GM19239 (cell line): ENCODE results near the gene SLCO3A1.
"Not testable (repeated sequence)": the region's sequence is repeated elsewhere in the genome, so short reads cannot be mapped to it uniquely, and the experiment has no call there.

Source experiments
- DNase-seq: peaks from one replicate; pipeline ENCODE4 v3.0.0; 2011; ENCODE audit warnings: low spot score; ENCODE audit not compliant: insufficient read length
- FAIRE-seq: peaks from 2 replicates; lab custom pipeline; 2011; peaks lifted over from hg19 to GRCh38; lab: Jason Lieb, UNC

Gene SLCO3A1

DNA sequence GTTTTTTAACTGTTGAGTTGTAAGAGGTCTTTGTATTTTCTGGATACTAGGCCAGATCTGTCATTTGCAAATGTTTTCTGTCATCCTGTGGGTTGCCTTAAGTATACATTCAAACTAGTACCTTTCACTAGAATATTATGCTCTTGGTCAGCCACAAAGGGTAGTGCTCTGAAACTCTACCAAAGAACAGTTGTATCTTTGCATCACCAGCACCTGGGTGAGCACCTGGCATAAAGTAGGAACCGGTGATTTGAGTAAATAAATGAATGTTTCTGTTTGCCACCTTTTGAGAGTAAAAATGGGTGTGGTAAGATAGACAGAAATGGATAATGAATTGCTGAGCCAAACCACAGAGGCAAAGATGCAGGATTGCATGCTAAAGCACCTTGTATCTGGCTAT, 98.7 kb downstream of the SLCO3A1 start:
- no peak for DNase-seq
- no peak for FAIRE-seq

- FAIRE-seq (no peak), DNase-seq (no peak)
Measured at GRCh38 chr15:91953432-91953831, 99.9 kb downstream of the SLCO3A1 start.

DNA sequence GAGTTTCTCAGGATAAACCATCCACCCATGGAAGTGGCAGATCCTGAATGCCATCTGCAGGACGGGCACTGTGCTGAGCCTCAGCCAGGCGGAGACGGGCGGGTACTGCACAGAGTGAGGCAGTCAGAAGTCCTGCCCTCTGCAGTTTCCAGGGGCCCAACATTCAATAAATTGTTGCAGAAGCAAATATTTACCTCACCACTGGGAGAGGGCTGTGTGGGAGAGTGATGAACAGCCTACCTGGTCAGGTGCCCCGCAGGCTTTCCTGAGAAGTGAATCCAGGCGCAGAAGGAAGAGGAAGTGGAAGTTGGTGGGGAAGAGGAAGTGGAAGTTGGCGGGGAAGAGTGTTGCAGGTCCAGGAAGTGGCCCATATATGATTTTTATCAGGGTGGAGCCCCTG, 100.8 kb downstream of the SLCO3A1 start:
- no peak for DNase-seq
- FAIRE-seq: no peak

DNA sequence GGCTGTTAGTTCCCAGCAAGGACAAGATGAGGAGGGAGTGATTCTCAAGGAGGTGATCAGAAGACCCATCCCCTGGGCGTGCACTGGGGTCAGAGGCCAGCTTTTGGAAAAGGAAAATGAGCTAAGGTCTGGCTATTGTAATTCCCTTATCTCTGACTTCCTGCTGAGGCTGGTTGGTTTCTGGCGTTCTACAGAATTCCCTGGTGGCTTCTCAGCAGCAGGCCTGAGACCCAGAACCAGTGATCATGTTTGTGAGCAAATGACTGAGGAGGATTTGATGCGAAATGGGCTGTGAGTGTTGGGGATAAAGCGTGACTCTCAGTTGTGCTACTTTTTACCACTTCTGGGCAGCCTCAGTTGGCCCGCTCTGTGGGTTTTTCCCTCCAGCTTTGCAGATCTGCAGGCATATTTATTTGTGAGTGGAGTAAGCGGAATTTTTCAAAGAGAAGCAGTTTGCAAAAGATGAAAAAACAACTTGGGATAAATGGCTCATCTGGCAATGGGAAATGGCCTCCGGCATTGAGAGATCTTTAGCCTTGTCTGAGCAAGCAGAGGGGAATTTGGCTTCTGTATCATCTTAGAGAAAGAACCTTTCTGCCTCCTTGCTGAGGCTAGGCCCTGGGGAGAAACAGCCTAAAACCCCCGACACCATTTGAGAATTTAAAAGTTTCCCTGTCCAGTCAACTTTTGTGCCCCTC, 102.7 kb downstream of the SLCO3A1 start:
- FAIRE-seq (no peak), DNase-seq (no peak)

DNA sequence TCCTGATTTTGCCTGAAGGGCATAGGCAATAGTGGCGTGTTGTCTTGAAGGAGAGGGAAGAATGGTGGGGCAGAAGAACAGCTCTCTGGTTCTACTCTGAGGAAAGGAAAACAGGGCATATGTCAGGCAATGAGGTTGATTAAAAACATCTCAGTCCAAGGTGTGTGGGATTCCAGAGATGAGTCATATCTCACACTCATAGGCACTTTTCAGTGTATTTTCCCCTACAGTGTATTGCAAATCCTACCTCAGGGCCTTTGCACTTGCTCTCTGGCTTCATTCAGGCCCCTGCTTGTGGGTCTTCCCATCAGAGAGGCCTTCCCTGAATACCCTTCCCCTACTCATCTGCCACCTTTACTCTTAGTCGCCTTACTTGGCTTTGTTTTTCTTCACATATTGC, 107.8 kb downstream of the SLCO3A1 start:
- FAIRE-seq (no peak), DNase-seq (no peak)

GRCh38 chr15:91963747-91964146, 110.2 kb downstream of the SLCO3A1 start:
- DNase-seq, FAIRE-seq: not testable (repeated sequence)

DNA sequence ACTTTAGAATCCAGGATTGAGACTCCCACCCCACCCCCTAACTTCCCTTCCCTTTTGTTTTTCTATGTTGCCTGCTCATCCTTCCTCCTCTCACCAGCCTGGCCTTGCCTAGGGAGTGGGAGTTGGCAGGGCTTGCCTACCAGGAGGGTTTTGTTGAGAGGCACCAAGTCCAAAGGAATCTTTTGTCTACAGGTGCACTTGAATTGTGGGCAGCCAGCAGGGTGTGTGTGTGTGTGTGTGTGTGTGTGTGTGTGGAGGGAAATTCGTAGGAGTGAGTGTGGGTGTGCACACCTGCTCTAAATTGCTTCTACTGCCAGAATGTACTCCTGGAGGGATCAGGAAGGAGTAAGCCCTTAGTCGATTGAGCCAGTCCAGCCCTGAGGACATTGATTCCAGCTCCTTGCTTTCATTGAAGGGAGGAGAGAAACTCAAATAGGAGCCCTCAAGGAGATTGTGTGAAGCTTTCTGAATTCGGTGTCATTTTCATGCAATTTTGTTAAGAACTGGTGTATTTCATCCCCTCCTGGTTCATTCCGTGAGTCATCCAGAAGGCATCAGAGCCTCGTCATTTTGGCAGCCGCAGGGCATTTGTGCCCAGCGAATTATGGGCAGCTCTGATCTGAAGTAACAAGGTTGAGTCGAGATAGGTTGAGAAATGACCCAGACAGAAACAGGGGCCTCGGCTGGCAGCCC, 112.1 kb downstream of the SLCO3A1 start:
- DNase-seq (no peak), FAIRE-seq (no peak)

DNA sequence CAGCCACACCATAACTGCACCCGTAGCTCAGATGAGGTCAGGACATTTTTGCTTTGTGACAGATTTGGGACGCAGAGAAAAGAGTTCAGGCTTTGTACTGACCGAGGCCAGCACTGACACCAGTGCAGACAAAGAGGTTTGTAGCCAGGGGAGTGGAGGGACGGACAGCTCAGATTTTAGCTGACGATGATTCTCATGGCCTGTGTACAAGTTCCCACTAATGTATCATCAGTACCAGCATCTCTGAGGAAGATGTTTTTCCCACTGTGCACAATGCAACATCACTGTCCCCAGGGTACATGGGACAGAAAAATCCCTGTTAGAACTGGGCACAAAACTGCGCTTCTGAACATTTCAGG, 112.7 kb downstream of the SLCO3A1 start:
- FAIRE-seq (no peak), DNase-seq (no peak)

DNA sequence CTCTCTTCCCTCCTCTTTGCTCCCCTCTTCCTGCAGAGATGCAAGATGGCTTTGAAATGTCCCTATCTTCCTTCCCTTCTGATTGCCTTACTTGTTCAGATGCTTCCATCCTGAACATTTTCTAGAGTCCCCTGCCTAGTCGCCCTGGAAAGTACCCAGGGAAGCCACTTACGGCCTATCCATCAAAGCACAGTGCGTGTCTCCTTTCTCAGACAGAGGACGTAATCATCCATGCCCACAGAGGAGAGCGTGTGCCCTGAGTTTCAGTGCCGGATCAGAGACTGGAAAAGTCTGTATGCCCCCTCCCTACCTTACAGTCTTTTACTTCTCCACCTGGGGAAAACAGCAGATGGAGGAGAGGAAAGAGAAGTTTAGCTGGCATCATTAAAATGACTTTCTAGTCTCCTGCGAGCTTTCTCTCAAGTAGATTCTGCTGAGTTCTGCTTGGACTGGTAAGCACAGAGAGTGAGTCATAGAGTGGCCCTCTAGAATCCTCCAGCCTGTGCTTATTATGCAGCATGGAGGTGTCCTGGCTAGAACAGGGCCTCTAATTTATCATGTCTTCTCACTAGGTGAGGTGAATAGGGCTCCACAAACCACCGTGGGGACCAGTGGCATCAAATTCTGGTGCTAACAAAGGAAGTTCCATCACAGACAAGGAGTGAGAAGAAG, 114.6 kb downstream of the SLCO3A1 start:
- FAIRE-seq (no peak), DNase-seq (no peak)

DNA sequence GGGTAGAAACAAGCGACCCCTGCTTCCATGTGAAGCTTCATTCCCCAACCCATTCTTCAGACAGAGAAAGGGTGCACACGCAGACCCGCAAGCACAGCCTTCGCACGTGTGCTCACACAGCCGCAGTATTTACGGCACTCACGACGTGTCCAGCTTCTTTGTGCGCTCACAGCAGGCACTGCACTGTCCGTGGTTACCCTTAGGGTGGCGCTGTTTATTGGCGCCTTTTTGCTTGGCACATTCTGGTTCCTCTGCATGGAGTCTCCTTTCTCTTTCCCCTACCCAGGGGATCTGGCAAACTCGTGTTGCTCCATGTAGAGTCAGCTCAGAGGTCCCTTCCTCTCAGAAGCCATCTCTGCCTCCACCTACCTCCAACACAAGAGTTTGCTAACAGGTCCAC, 115.1 kb downstream of the SLCO3A1 start:
- no peak for DNase-seq
- no peak for FAIRE-seq

DNA sequence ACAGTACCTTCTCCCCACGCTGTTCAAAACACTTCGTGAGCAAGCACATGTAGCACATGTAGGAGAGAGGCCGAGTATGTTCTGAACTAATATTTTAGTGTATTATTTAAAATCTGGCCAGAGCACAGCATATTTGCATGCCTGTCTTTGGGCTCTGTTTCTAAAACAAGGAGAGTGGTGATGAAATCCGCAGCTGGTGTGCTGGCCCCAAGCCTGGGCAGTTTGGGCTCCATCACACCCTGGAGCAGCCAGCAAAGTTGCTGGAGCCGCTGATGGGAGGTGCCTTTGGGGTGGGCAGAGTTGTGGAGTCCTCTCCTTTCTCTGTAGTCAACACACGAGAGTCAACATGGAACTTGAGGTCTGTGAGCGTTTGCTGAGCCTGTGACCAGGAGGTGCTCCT, 116.6 kb downstream of the SLCO3A1 start:
- FAIRE-seq: no peak
- DNase-seq: no peak

DNA sequence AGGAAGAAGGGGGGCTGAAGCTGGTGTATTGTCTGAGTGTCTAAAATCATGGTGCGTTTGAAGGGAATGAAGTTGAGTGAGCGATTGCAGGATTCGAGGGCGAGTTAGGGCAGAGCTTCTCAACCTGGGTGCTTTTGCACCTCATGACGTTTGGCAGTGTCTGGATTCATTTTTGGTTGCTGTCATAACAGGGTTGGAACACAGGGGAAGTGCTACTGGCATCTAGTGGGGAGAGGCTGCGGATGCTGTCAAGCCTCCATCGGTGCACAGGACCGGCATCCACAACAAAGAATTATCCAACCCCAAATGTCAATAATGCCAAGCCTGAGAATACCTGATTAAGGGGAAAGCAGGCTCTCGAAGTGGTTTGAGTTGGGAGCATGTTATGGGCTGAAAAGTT, 120.0 kb downstream of the SLCO3A1 start:
- DNase-seq (no peak), FAIRE-seq (no peak)

DNA sequence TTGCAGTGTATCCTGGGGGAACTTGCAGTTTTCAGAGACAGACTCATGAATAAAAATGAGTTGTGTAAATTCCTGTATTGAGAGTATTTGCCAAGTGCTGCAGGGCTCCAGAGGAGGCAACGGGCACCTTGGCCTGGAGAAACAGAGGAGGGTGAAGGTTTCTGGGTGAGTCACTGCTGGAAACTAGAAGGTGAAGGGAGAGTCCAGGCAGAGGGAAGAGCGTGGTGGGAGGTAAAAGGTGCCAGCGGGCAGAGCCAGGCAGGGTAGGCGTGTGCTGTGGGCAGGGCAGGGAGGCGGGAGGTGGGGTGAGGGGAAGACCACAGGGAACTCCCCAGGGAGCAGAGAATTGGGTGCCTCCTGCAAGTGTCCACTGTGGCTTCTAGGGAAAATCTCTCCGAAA, 120.8 kb downstream of the SLCO3A1 start:
- FAIRE-seq (no peak), DNase-seq (no peak)

GRCh38 chr15:91975241-91975978, 121.9 kb downstream of the SLCO3A1 start:
- FAIRE-seq (no peak), DNase-seq (no peak)

- FAIRE-seq (no peak), DNase-seq (no peak)
Measured at GRCh38 chr15:91976966-91977365, 123.5 kb downstream of the SLCO3A1 start.

DNA sequence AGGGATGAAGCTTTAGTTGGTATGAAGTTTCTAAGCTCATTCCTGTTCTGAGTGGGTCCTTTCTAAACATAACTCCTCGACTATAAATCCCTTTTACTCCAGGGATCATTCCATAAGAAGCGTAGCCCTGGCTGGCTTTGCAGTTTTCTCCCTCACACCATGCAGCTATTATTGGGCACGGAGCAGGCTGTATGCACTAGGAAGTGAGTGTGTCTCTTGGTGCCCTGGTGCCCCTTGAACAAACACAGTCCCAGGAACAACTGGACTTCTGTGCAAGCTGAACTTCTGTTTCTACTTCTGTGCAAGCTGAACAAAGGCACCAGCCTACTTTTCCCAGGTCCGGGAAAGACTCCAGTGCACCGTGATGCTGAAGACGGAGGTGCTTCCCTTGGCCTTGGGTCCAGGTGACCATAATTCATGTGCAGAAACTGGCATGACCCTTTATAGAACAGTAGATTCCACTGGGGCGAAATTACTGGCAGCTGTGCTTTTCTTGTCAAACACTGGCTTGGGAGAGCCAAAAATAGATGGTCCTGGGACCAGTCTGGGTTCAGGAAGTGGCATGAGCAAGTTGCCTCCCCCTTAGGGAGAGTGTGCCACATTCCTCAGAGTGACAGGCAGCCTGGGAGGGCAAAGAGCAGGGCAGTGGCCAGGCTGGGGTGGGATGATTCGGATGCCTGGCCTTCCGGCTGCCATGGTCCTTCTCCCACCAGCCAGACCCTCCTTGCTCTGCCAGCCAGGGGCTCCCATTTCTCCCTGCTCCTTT, 127.2 kb downstream of the SLCO3A1 start:
- DNase-seq (no peak), FAIRE-seq (no peak)

DNA sequence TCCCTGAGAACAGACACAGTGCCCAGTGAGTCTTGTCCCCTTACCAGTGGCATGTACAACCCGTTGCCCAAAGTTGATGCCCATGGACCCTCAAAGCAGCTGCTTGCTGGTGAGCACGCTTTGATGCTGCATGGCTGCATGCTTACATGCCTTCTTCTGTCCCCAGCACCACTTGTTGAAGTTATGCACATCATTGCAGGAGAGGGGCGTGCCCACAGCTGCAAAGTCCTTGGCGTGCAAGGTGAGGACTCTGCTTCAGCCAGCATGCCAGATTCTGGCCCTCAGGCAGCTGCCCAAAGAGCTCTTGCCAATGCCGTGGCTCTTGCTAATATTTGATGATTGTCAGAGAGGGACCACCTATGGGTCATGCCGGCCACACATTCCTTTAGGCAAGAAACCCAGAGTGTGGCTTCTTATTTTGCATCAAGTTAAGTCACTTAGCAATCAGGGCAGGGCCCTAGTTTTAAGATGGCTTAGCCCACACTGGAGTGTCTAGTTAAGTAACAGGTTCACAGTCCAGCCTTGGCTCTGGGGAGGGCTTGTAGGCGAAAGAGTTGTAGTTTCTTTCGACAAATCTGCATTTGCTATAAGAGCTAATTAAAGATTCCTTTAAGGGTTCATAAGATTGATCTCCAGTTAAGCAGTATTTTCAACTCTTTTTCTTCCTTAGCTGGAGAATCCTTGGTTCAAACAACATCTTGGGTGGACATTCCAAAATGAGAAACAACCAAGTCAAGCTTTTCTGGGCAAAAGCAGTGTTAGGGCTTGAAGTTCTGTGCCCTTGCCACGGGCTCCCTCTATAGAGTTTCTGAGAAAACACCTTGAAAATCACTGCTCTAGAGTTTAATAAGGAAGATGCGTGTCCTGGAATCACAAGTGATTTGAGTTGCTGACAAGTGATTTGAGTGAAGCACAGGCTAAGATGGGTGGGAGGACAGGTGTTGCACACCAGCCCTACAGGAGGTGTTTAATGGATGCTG, 128.6 kb downstream of the SLCO3A1 start:
- no peak for FAIRE-seq
- DNase-seq: no peak

DNA sequence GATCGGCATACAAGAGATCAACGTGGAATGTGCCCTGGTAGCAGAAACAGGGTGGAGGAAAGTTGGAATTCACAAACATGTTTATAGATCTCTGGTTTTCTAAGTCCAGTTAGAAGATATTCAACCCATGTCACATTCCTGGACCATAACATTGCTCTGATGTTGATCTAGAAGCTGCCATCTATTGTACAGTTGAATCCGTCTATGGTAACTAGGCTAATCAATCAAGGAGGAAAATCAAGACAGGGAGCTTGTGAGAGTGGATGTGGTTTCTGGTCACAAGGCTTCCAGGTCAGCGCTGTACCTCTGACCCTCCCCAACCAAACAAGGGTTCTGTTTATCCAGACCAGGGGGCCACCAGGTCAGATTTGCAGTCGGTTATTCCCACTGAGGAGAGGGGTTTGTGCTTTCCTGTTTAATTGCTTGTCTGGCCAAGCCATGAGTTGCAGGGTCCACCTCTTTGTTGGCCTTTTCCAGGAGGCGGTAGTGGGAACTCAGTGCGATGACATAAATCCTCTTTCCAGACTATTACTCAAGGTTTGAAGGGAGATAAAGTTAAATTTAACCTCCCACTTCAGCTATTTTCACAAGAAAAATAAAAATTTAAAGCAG, 130.3 kb downstream of the SLCO3A1 start:
- DNase-seq: no peak
- FAIRE-seq: no peak

- FAIRE-seq: no peak
- DNase-seq: no peak
Measured at GRCh38 chr15:91985297-91985696, 131.8 kb downstream of the SLCO3A1 start.
